HEK293 (cell line): ENCODE data around the gene POLR2L.
A peak's percentile ranks its signal among the peaks of the same experiment; 100 is the strongest.

ENCODE experiments used
- BCL11A ChIP-seq: fragments of 450-650 bp; formaldehyde crosslinking; IDR thresholded peaks from 2 replicates; pipeline ENCODE4 v1.5.1; 2016; ENCODE audit warnings: low read depth, missing biosample characterization, missing genetic modification characterization
- BCL11B ChIP-seq: fragments of 450-650 bp; formaldehyde crosslinking; IDR thresholded peaks from 2 replicates; pipeline ENCODE4 v1.5.1; 2016; ENCODE audit warnings: low read depth, missing biosample characterization, missing genetic modification characterization
- GLI4 ChIP-seq: fragments of 450-650 bp; formaldehyde crosslinking; IDR thresholded peaks from 2 replicates; pipeline ENCODE4 v1.5.1; 2016; ENCODE audit warnings: missing biosample characterization, missing genetic modification characterization
- KLF17 ChIP-seq: fragments of 450-650 bp; formaldehyde crosslinking; IDR thresholded peaks from 2 replicates; pipeline ENCODE4 v1.5.1; 2016; ENCODE audit warnings: missing biosample characterization, missing genetic modification characterization
- MZF1 ChIP-seq: fragments of 450-650 bp; formaldehyde crosslinking; IDR thresholded peaks from 2 replicates; pipeline ENCODE4 v1.5.1; 2017; ENCODE audit warnings: missing biosample characterization, missing genetic modification characterization, borderline replicate concordance
- OVOL3 ChIP-seq: fragments of 450-650 bp; formaldehyde crosslinking; IDR thresholded peaks from 2 replicates; pipeline ENCODE4 v1.5.1; 2016; ENCODE audit warnings: missing biosample characterization, missing genetic modification characterization
- SP2 ChIP-seq: fragments of 450-650 bp; formaldehyde crosslinking; IDR thresholded peaks from 2 replicates; pipeline ENCODE4 v1.5.1; 2016; ENCODE audit warnings: missing biosample characterization, missing genetic modification characterization
- ZBTB11 ChIP-seq: fragments of 450-650 bp; formaldehyde crosslinking; conservative IDR thresholded peaks from 2 replicates; pipeline ENCODE4 v1.5.1; 2016; ENCODE audit warnings: low read depth, missing biosample characterization, missing genetic modification characterization
- ZBTB20 ChIP-seq: fragments of 450-650 bp; formaldehyde crosslinking; IDR thresholded peaks from 2 replicates; pipeline ENCODE4 v1.5.1; 2016; ENCODE audit warnings: missing biosample characterization, missing genetic modification characterization
- ZBTB26 ChIP-seq: fragments of 450-650 bp; formaldehyde crosslinking; optimal IDR thresholded peaks from 2 replicates; pipeline ENCODE3; 2016; ENCODE audit warnings: missing biosample characterization, mild to moderate bottlenecking, missing genetic modification characterization
- ZBTB7A ChIP-seq: fragments of 450-650 bp; formaldehyde crosslinking; IDR thresholded peaks from 2 replicates; pipeline ENCODE4 v1.5.1; 2016; ENCODE audit warnings: low read depth, missing biosample characterization, missing genetic modification characterization
- ZBTB8A ChIP-seq: fragments of 450-650 bp; formaldehyde crosslinking; IDR thresholded peaks from 2 replicates; pipeline ENCODE4 v1.5.1; 2016; ENCODE audit warnings: missing biosample characterization, missing genetic modification characterization
- ZNF112 ChIP-seq: fragments of 450-650 bp; formaldehyde crosslinking; IDR thresholded peaks from 2 replicates; pipeline ENCODE4 v1.5.0; 2017; ENCODE audit warnings: missing biosample characterization, missing genetic modification characterization
- ZNF146 ChIP-seq: fragments of 450-650 bp; formaldehyde crosslinking; IDR thresholded peaks from 2 replicates; pipeline ENCODE4 v1.5.1; 2016; ENCODE audit warnings: missing biosample characterization, missing genetic modification characterization
- ZNF157 ChIP-seq: fragments of 450-650 bp; formaldehyde crosslinking; IDR thresholded peaks from 2 replicates; pipeline ENCODE4 v1.5.1; 2016; ENCODE audit warnings: missing biosample characterization, missing genetic modification characterization
- ZNF18 ChIP-seq: fragments of 450-650 bp; formaldehyde crosslinking; IDR thresholded peaks from 2 replicates; pipeline ENCODE4 v1.5.1; 2016; ENCODE audit warnings: missing biosample characterization, missing genetic modification characterization
- ZNF335 ChIP-seq: fragments of 450-650 bp; formaldehyde crosslinking; conservative IDR thresholded peaks from 2 replicates; pipeline ENCODE4 v1.5.1; 2016; ENCODE audit warnings: missing biosample characterization, missing genetic modification characterization
- ZNF341 ChIP-seq: fragments of 450-650 bp; formaldehyde crosslinking; IDR thresholded peaks from 2 replicates; pipeline ENCODE4; 2016; ENCODE audit warnings: low read depth, missing biosample characterization, missing genetic modification characterization
- ZNF473 ChIP-seq: fragments of 450-650 bp; formaldehyde crosslinking; IDR thresholded peaks from 2 replicates; pipeline ENCODE4 v1.5.1; 2017; ENCODE audit warnings: missing biosample characterization, missing genetic modification characterization
- ZNF488 ChIP-seq: fragments of 450-650 bp; formaldehyde crosslinking; IDR thresholded peaks from 2 replicates; pipeline ENCODE4 v1.5.1; 2016; ENCODE audit warnings: missing biosample characterization, missing genetic modification characterization
- ZNF518A ChIP-seq: fragments of 450-650 bp; formaldehyde crosslinking; conservative IDR thresholded peaks from 2 replicates; pipeline ENCODE4 v1.5.1; 2016; ENCODE audit warnings: low read depth, missing biosample characterization, missing genetic modification characterization
- ZNF561 ChIP-seq: fragments of 450-650 bp; IDR thresholded peaks from 2 replicates; pipeline ENCODE4 v1.5.1; 2018; ENCODE audit warnings: missing biosample characterization, missing genetic modification characterization, borderline replicate concordance
- ZNF585B ChIP-seq: fragments of 450-650 bp; formaldehyde crosslinking; IDR thresholded peaks from 2 replicates; pipeline ENCODE4 v1.5.1; 2016; ENCODE audit warnings: missing biosample characterization, missing genetic modification characterization
- ZNF623 ChIP-seq: fragments of 450-650 bp; formaldehyde crosslinking; IDR thresholded peaks from 2 replicates; pipeline ENCODE4 v1.5.1; 2016; ENCODE audit warnings: missing biosample characterization, missing genetic modification characterization
- ZNF658 ChIP-seq: fragments of 450-650 bp; formaldehyde crosslinking; IDR thresholded peaks from 2 replicates; pipeline ENCODE4; 2016; ENCODE audit warnings: missing biosample characterization, missing genetic modification characterization
- ZNF704 ChIP-seq: fragments of 450-650 bp; formaldehyde crosslinking; IDR thresholded peaks from 2 replicates; pipeline ENCODE4 v1.5.1; 2016; ENCODE audit warnings: missing biosample characterization, missing genetic modification characterization

The POLR2L gene

GRCh38 chr11:848380-848931 lies 6.1 kb upstream of the POLR2L start (continued):
- TF ChIP-seq ZNF488 (tag by site-specific recombination) (no peak), ZNF146 (tag by site-specific recombination) (no peak), ZNF518A (no peak), ZNF623 (tag by site-specific recombination) (no peak), ZBTB8A (0 out of 2 replicates have a peak, but pooled peaks have one; percentile 19), SP2 (tag by site-specific recombination) (peak; percentile 38), ZBTB7A (peak; percentile 59; the same call in 1 of the 2 replicates), GLI4 (tag by site-specific recombination) (no peak), KLF17 (0 out of 2 replicates have a peak, but pooled peaks have one; percentile 32), ZNF658 (no peak), OVOL3 (tag by site-specific recombination) (no peak), ZNF704 (tag by site-specific recombination) (no peak), ZNF341 (tag by site-specific recombination) (no peak), ZBTB26 (tag by site-specific recombination) (no peak), ZBTB20 (tag by site-specific recombination) (no peak), ZNF157 (no peak), ZNF335 (tag by site-specific recombination) (no peak), BCL11B (tag by site-specific recombination) (no peak), ZNF112 (tag by site-specific recombination) (no peak), MZF1 (tag by site-specific recombination) (no peak), ZNF585B (tag by site-specific recombination) (no peak), ZNF18 (tag by site-specific recombination) (no peak), BCL11A (tag by site-specific recombination) (no peak), ZBTB11 (tag by site-specific recombination) (no peak), ZNF473 (no peak), ZNF561 (tag by site-specific recombination) (no peak)
